ENCODE measurements around the gene CDK19.

Gene CDK19

DNA sequence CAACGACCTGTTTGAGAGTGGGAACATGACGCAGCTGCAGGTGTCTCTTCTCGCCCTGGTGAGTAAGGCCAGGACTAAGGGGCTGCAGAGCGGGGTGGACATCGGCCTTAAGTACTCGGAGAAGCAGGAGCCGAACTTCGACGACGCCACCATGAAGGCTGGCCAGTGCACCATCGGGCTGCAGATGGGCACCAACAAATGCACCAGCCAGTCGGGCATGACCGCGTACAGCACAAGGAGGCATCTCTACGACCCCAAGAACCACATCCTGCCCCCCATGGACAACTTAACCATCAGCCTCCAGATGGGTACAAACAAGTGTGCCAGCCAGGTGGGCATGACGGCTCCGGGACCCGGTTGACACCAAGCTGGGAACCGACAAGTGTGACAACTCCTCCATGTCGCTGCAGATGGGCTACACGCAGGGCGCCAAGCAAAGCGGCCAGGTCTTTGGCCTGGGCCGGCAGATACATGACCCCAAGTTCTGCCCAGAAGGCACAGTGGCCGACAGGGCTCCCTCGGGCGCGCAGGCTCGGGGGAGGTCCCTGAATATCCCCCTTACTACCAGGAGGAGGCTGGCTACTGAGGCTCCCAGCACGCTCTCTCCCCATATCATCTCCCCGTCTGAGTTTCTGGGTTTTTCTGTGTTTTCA is 43.4 kb upstream of the CDK19 start:
- DNase-seq = no peak
- TF ChIP-seq EZH2 (optimal IDR thresholded peaks at IDR 0.05; ENCODE audit: low read depth, low read length) (no peak), CTCF (IDR thresholded peaks at IDR 0.05; ENCODE audit: low read length) (no peak), EZH2phosphoT487 (IDR thresholded peaks at IDR 0.05; ENCODE audit: low read length) (no peak)

DNA sequence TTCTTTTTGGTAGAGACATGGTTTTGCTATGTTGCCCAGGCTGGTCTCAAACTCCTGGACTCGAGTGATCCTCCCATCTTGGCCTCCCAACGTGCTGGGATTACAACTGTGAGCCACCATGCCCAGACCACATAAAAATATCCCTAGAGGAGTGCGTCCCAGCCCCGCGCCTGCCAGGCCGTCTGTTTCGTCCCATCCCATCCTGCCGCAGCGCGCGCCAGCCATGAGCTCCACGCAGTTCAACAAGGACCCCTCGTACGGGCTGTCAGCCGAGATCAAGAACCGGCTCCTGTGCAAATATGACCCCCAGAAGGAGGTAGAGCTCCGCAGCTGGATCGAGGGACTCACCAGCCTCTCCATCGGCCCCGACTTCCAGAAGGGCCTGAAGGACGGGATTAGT is 42.7 kb upstream of the CDK19 start:
- no peak overlapping the region for H3K27ac ChIP-seq (ENCODE audit: low read length)
- no peak for DNase-seq
- no peak overlapping the region for H2AFZ ChIP-seq (ENCODE audit: low read length)
- no peaks in the 10 kb centered on the region for H3K9me3 ChIP-seq (replicated peaks; ENCODE audit: insufficient read depth, low read length)
- H3K4me2 ChIP-seq (ENCODE audit: low read depth, low read length) = no peak overlapping the region
- no peak for TF ChIP-seq EZH2phosphoT487 (IDR thresholded peaks at IDR 0.05; ENCODE audit: low read length)
- TF ChIP-seq EZH2 (optimal IDR thresholded peaks at IDR 0.05; ENCODE audit: low read depth, low read length) = no peak
- TF ChIP-seq CTCF (IDR thresholded peaks at IDR 0.05; ENCODE audit: low read length) = no peak
- no peaks in the 10 kb centered on the region for H3K36me3 ChIP-seq (replicated peaks; ENCODE audit: insufficient read depth, low read length)
- no peaks in the 10 kb centered on the region for H3F3A ChIP-seq (ENCODE audit: insufficient read depth, low read length)
- peaks cover 8% of the 10 kb centered on the region; the same call in 1 of the 2 replicates for H3K4me1 ChIP-seq (ENCODE audit: low read length)
- no peaks in the 10 kb centered on the region for H3K27me3 ChIP-seq (replicated peaks; ENCODE audit: insufficient read depth, low read length)
- H3K79me2 ChIP-seq (ENCODE audit: low read length) = no peaks in the 10 kb centered on the region
- H3K9me2 ChIP-seq (replicated peaks; ENCODE audit: insufficient read depth, low read length) = no peaks in the 10 kb centered on the region
- no peaks in the 10 kb centered on the region for H4K20me1 ChIP-seq (ENCODE audit: insufficient read depth, low read length)
- H3K4me3 ChIP-seq (ENCODE audit: low read length) = no peak overlapping the region
- H3K9ac ChIP-seq (ENCODE audit: low read length) = no peak overlapping the region

More for the DNA sequence above, 43.4 kb upstream of the CDK19 start:
- peak overlapping the region; percentile 70; the same call in 1 of the 2 replicates for H3K4me2 ChIP-seq (ENCODE audit: low read depth, low read length)
- no peaks in the 10 kb centered on the region for H3K36me3 ChIP-seq (replicated peaks; ENCODE audit: insufficient read depth, low read length)
- no peaks in the 10 kb centered on the region for H4K20me1 ChIP-seq (ENCODE audit: insufficient read depth, low read length)
- peak overlapping the region; percentile 91 for H2AFZ ChIP-seq (ENCODE audit: low read length)
- peak overlapping the region; percentile 41 for H3K4me3 ChIP-seq (ENCODE audit: low read length)
- H3K27me3 ChIP-seq (replicated peaks; ENCODE audit: insufficient read depth, low read length) = no peaks in the 10 kb centered on the region
- H3K79me2 ChIP-seq (ENCODE audit: low read length) = no peaks in the 10 kb centered on the region
- H3K4me1 ChIP-seq (ENCODE audit: low read length) = peaks cover 8% of the 10 kb centered on the region; the same call in 1 of the 2 replicates
- H3K9me3 ChIP-seq (replicated peaks; ENCODE audit: insufficient read depth, low read length) = no peaks in the 10 kb centered on the region
- no peaks in the 10 kb centered on the region for H3K9me2 ChIP-seq (replicated peaks; ENCODE audit: insufficient read depth, low read length)
- no peaks in the 10 kb centered on the region for H3F3A ChIP-seq (ENCODE audit: insufficient read depth, low read length)
- peak overlapping the region; percentile 38; the same call in 1 of the 2 replicates for H3K9ac ChIP-seq (ENCODE audit: low read length)
- no peak overlapping the region; the same call in 1 of the 2 replicates for H3K27ac ChIP-seq (ENCODE audit: low read length)

GRCh38 chr6:110856296-110856695 is 41.0 kb upstream of the CDK19 start:
- TF ChIP-seq EZH2phosphoT487 (IDR thresholded peaks at IDR 0.05; ENCODE audit: low read length) (no peak), CTCF (IDR thresholded peaks at IDR 0.05; ENCODE audit: low read length) (no peak), EZH2 (optimal IDR thresholded peaks at IDR 0.05; ENCODE audit: low read depth, low read length) (no peak)
- no peaks in the 10 kb centered on the region for H4K20me1 ChIP-seq (ENCODE audit: insufficient read depth, low read length)

More at GRCh38 chr6:110856296-110856695, 41.0 kb upstream of the CDK19 start:
- Histone ChIP-seq H2AFZ (ENCODE audit: low read length) (no peak overlapping the region), H3K9ac (ENCODE audit: low read length) (no peak overlapping the region), H3F3A (ENCODE audit: insufficient read depth, low read length) (no peaks in the 10 kb centered on the region), H3K9me3 (replicated peaks; ENCODE audit: insufficient read depth, low read length) (no peaks in the 10 kb centered on the region), H3K27ac (ENCODE audit: low read length) (no peak overlapping the region), H3K27me3 (replicated peaks; ENCODE audit: insufficient read depth, low read length) (no peaks in the 10 kb centered on the region), H3K4me2 (ENCODE audit: low read depth, low read length) (no peak overlapping the region), H3K4me3 (ENCODE audit: low read length) (no peak overlapping the region), H3K9me2 (replicated peaks; ENCODE audit: insufficient read depth, low read length) (no peaks in the 10 kb centered on the region), H3K79me2 (ENCODE audit: low read length) (no peaks in the 10 kb centered on the region), H3K36me3 (replicated peaks; ENCODE audit: insufficient read depth, low read length) (no peaks in the 10 kb centered on the region), H3K4me1 (ENCODE audit: low read length) (peaks cover 8% of the 10 kb centered on the region; the same call in 1 of the 2 replicates)
- DNase-seq = no peak

All from MM.1S (cell line).